HCT116 (cell line): ENCODE measurements around the gene MYH14. TPM values are rescaled to one million over a fixed set of nuclear protein-coding genes. Genes with fewer than 3 reads are reported as not detected.
"Not testable (repeated sequence)": the region's sequence is repeated elsewhere in the genome, so short reads cannot be mapped to it uniquely, and the experiment has no call there.

Experiments used
- ATAC-seq: fragments of 200-7000 bp; cut with Tn5 transposase; 2 replicates; pipeline ENCODE4 v1.9.1; 2020; ENCODE audit warnings: mild to moderate bottlenecking, moderate library complexity
- BruUV-seq: library from RNA; stranded (reverse); fragments of 400-500 nt; replicated peaks from 2 replicates; lab custom pipeline; 2021; lab: Mats Ljungman, UMichigan
- CTCF ChIA-PET: fragments of 300-600 bp; sonication (Branson Sonifier 250); formaldehyde crosslinking; loops from one replicate; lab custom pipeline; 2021; ENCODE audit warnings: antibody characterized with exemption; lab: Charles Lee
- POLR2A ChIA-PET: fragments of 300-600, 350-600 bp; sonication (Branson Sonifier 250); formaldehyde crosslinking; loops from one replicate; lab custom pipeline; 2021; ENCODE audit warnings: antibody characterized with exemption; lab: Charles Lee
- RAD21 ChIA-PET, 2 experiments: fragments of 300-600 bp; sonication (Branson Sonifier 250); formaldehyde crosslinking; loops; one replicate each; lab custom pipeline; 2023; ENCODE audit warnings: low total read pairs in 2 of 2; ENCODE audit not compliant: uncharacterized antibody in 2 of 2, unreplicated experiment in 2 of 2, low non-redundant PET in 1 of 2; lab: Charles Lee
- DNase-seq: peaks from one replicate; pipeline ENCODE4 v3.0.0-alpha.2; 2010; ENCODE audit warnings: low read depth, low spot score
- H2AFZ ChIP-seq: fragments of 200-600 bp; shearing (Covaris generic), sonication (generic); 2 replicates; pipeline ENCODE4 v1.6.1; 2017; ENCODE audit warnings: low read depth, mixed run types, mixed read lengths, antibody characterized with exemption, low read length; ENCODE audit not compliant: poor library complexity, severe bottlenecking
- H3K27ac ChIP-seq: 2 replicates; pipeline ENCODE4 v1.5.1; 2012; ENCODE audit warnings: low read depth, low read length
- H3K27me3 ChIP-seq: fragments of 200-600 bp; sonication (generic); 2 replicates; pipeline ENCODE4 v1.6.1; 2016; ENCODE audit warnings: mixed run types, low read length, mixed read lengths; ENCODE audit not compliant: insufficient read depth
- H3K36me3 ChIP-seq, 2 experiments: fragments of 200-500 bp in 1 of 2; fragments of 200-600 bp in 1 of 2; sonication (Bioruptor generic) in 1 of 2; sonication (generic) in 1 of 2; 2 replicates each; pipeline versions ENCODE4 v1.5.1 to v1.6.1; 2014 to 2016; ENCODE audit warnings: low read length in 2 of 2, inconsistent platforms in 1 of 2, mixed read lengths in 1 of 2, mixed run types in 1 of 2; ENCODE audit not compliant: insufficient read depth in 2 of 2, control insufficient read depth in 1 of 2
- H3K4me1 ChIP-seq, 2 experiments: fragments of 200-600 bp in 1 of 2; sonication (generic) in 1 of 2; 2 replicates each; pipeline versions ENCODE4 v1.5.1 to v1.6.1; 2012 to 2017; ENCODE audit warnings: low read length in 2 of 2, inconsistent platforms in 1 of 2, mild to moderate bottlenecking in 1 of 2, mixed read lengths in 1 of 2, mixed run types in 1 of 2, moderate library complexity in 1 of 2; ENCODE audit not compliant: insufficient read depth in 2 of 2, control insufficient read depth in 1 of 2
- H3K4me2 ChIP-seq: fragments of 200-600 bp; sonication (generic); 2 replicates; pipeline ENCODE4 v1.6.1; 2017; ENCODE audit warnings: mixed run types, low read length, mixed read lengths
- H3K4me3 ChIP-seq, 2 experiments: fragments of 200-600 bp in 1 of 2; sonication (generic) in 1 of 2; replicated peaks in 1 of 2; 2 replicates each; pipeline ENCODE4 v1.5.1; 2011 to 2016; ENCODE audit warnings: low read length in 2 of 2, control low read depth in 1 of 2, low read depth in 1 of 2, mild to moderate bottlenecking in 1 of 2, mixed read lengths in 1 of 2, mixed run types in 1 of 2
- H3K79me2 ChIP-seq: fragments of 200-600 bp; sonication (generic); 2 replicates; pipeline ENCODE4 v1.6.1; 2017; ENCODE audit warnings: mild to moderate bottlenecking, mixed run types, low read length, moderate library complexity, mixed read lengths; ENCODE audit not compliant: insufficient read depth
- H3K9ac ChIP-seq: fragments of 200-600 bp; sonication (generic); 2 replicates; pipeline ENCODE4 v1.6.1; 2016; ENCODE audit warnings: low read length, mixed read lengths
- H3K9me2 ChIP-seq: fragments of 200-600 bp; sonication (generic), shearing (Covaris generic); 2 replicates; pipeline ENCODE4 v1.6.1; 2017; ENCODE audit warnings: mixed run types, mild to moderate bottlenecking, moderate library complexity; ENCODE audit not compliant: insufficient read depth
- H3K9me3 ChIP-seq, 2 experiments: fragments of 200-500 bp in 1 of 2; fragments of 200-600 bp in 1 of 2; sonication (Bioruptor generic) in 1 of 2; sonication (generic) in 1 of 2; 2 replicates each; pipeline ENCODE4 v1.6.1; 2014 to 2017; ENCODE audit warnings: low read length in 2 of 2, mixed read lengths in 2 of 2, inconsistent platforms in 1 of 2, low read depth in 1 of 2, mild to moderate bottlenecking in 1 of 2, mixed run types in 1 of 2, moderate library complexity in 1 of 2; ENCODE audit not compliant: control insufficient read depth in 1 of 2, insufficient read depth in 1 of 2
- H4K20me1 ChIP-seq: fragments of 200-600 bp; sonication (generic), shearing (Covaris generic); 2 replicates; pipeline ENCODE4 v1.6.1; 2017; ENCODE audit warnings: mixed run types, mild to moderate bottlenecking, moderate library complexity; ENCODE audit not compliant: insufficient read depth
- CBX3 ChIP-seq: IDR thresholded peaks from 2 replicates; pipeline ENCODE4 v1.6.1; 2012; ENCODE audit warnings: low read depth
- CEBPB ChIP-seq: IDR thresholded peaks from 2 replicates; pipeline ENCODE4 v1.6.1; 2012; ENCODE audit warnings: low read depth
- EGR1 ChIP-seq: IDR thresholded peaks from 2 replicates; pipeline ENCODE4 v1.6.1; 2012; ENCODE audit warnings: low read depth
- ELF1 ChIP-seq: IDR thresholded peaks from 2 replicates; pipeline ENCODE4 v1.6.1; 2012; ENCODE audit warnings: low read depth, borderline replicate concordance
- EZH2phosphoT487 ChIP-seq: fragments of 200-600 bp; IDR thresholded peaks from 2 replicates; pipeline ENCODE4 v1.6.1; 2018; ENCODE audit warnings: antibody characterized with exemption, borderline replicate concordance
- FOSL1 ChIP-seq: IDR thresholded peaks from 2 replicates; pipeline ENCODE4 v1.6.1; 2012; ENCODE audit warnings: low read depth
- JUND ChIP-seq: IDR thresholded peaks from 2 replicates; pipeline ENCODE4 v1.6.1; 2012
- SP1 ChIP-seq: IDR thresholded peaks from 2 replicates; pipeline ENCODE4 v1.6.1; 2012; ENCODE audit warnings: low read depth
- SRF ChIP-seq: IDR thresholded peaks from 2 replicates; pipeline ENCODE4 v1.6.1; 2012; ENCODE audit warnings: low read depth
- YY1 ChIP-seq: IDR thresholded peaks from 2 replicates; pipeline ENCODE4 v1.6.1; 2011; ENCODE audit warnings: low read length, low read depth, moderate library complexity, mild to moderate bottlenecking; ENCODE audit not compliant: insufficient replicate concordance; ENCODE audit errors: extremely low read depth
- intact Hi-C: fragments of 100-400 bp; cut with micrococcal nuclease; formaldehyde crosslinking; loops from 2 replicates; pipeline ENCODE4 v1.10.0; 2022
- total RNA-seq: library from RNA; stranded (reverse); gene quantifications from one replicate; pipeline ENCODE4 v1.2.1, GENCODE V29; 2021; ENCODE audit not compliant: unreplicated experiment
- TF ChIP-seq, protein P1 (sequence below): IDR thresholded peaks from 2 replicates; pipeline ENCODE4 v1.6.1; 2012
- TF ChIP-seq, protein P2 (sequence below): IDR thresholded peaks from 2 replicates; pipeline ENCODE4 v1.6.1; 2011; ENCODE audit warnings: mild to moderate bottlenecking, low read length, moderate library complexity; ENCODE audit not compliant: insufficient replicate concordance; ENCODE audit errors: extremely low read depth
- TF ChIP-seq, protein P3 (sequence below): IDR thresholded peaks from 2 replicates; pipeline ENCODE4 v1.6.1; 2012; ENCODE audit warnings: low read depth

MYH14 gene
- total RNA-seq, 1 experiment from 2014 or later = 60.1 TPM

DNA sequence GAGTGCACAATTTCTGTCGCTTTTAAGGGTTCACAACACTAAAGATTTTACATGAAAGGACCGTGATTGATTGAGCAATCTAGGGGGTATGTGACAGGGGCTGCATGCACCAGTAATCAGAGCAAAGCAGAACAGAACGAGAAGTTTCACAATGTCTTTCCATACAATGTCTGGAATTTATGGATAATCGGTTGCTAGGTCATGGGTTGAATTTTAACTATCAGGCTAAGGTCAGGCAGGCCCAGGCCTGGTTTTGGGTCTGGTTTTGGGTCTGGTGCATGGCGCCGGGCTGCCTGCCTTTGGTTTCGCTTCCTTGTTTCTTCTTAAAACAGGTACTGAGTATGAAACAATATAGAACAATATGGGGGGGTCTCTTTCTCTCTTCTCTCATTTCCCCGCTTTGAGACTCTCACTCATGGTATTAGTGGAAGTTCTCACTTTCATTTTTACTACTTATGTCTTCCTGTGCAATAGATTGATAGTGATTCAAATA lies 143.7 kb downstream of the MYH14 start:
- H3K9me2 ChIP-seq, H3K27ac ChIP-seq, H2AFZ ChIP-seq, intact Hi-C loops, H3K27me3 ChIP-seq, DNase-seq, H3K9me3 ChIP-seq, H3K9ac ChIP-seq, ATAC-seq, RAD21 ChIA-PET, CTCF ChIA-PET, POLR2A ChIA-PET, BruUV-seq, H3K79me2 ChIP-seq, H4K20me1 ChIP-seq, H3K4me2 ChIP-seq, H3K36me3 ChIP-seq, H3K4me1 ChIP-seq, H3K4me3 ChIP-seq: not testable (repeated sequence)

DNA sequence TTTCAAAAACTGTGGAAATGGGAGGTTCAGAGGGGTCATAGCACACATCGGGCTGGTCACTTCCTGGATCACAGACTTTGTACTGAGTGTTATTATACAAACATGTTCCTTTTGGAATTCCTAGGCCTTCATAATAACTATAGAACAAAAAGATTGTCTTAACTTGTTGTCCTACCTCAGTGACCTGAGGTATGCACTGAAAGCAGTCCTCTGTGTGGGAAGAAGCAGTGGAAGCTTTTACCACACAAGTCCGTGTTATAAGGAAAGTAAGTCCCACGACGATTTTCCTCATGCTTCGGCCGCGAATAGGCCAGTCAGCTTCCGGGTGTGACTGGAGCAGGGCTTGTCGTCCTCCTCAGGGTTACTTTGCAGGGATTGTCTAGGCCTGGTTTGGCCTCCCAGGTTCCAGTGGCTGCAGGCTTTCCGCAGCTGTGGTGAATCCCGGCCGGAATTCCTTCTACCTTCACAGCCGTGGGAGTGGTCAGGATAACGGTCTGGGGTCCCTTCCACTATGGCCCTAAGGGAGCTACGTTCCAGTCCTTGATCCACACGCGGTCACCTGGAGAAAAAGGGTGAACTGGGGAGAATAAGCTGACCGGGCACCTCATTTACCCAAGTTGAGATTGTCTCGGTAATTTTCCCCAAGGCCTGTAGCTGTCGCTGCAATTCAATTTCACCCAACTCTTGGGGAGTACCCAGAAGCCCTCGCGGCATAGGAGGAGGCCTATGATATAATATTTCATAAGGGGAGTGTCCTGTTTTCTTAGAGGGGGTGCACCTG lies 146.0 kb downstream of the MYH14 start:
- H3K27ac ChIP-seq = no peak overlapping the region
- H3K27me3 ChIP-seq = no peaks in the 10 kb centered on the region
- no peaks in the 10 kb centered on the region; a peak in 1 of 4 replicates for H3K4me1 ChIP-seq
- no peaks in the 10 kb centered on the region for H3K79me2 ChIP-seq
- H4K20me1 ChIP-seq = no peaks in the 10 kb centered on the region
- no peaks in the 10 kb centered on the region for H3K9me2 ChIP-seq
- no peaks in the 10 kb centered on the region for H3K36me3 ChIP-seq
- POLR2A ChIA-PET = no interaction called here
- RAD21 ChIA-PET = no interaction called here
- TF ChIP-seq EZH2phosphoT487 (no peak), SP1 (no peak), EGR1 (no peak), YY1 (no peak), CBX3 (no peak), SRF (no peak), ELF1 (no peak), JUND (no peak), FOSL1 (no peak), CEBPB (no peak)
- TF ChIP-seq, protein P1, sequence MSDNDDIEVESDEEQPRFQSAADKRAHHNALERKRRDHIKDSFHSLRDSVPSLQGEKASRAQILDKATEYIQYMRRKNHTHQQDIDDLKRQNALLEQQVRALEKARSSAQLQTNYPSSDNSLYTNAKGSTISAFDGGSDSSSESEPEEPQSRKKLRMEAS = no peak
- TF ChIP-seq, protein P2, sequence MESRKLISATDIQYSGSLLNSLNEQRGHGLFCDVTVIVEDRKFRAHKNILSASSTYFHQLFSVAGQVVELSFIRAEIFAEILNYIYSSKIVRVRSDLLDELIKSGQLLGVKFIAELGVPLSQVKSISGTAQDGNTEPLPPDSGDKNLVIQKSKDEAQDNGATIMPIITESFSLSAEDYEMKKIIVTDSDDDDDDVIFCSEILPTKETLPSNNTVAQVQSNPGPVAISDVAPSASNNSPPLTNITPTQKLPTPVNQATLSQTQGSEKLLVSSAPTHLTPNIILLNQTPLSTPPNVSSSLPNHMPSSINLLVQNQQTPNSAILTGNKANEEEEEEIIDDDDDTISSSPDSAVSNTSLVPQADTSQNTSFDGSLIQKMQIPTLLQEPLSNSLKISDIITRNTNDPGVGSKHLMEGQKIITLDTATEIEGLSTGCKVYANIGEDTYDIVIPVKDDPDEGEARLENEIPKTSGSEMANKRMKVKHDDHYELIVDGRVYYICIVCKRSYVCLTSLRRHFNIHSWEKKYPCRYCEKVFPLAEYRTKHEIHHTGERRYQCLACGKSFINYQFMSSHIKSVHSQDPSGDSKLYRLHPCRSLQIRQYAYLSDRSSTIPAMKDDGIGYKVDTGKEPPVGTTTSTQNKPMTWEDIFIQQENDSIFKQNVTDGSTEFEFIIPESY = no peak
- TF ChIP-seq, protein P3, sequence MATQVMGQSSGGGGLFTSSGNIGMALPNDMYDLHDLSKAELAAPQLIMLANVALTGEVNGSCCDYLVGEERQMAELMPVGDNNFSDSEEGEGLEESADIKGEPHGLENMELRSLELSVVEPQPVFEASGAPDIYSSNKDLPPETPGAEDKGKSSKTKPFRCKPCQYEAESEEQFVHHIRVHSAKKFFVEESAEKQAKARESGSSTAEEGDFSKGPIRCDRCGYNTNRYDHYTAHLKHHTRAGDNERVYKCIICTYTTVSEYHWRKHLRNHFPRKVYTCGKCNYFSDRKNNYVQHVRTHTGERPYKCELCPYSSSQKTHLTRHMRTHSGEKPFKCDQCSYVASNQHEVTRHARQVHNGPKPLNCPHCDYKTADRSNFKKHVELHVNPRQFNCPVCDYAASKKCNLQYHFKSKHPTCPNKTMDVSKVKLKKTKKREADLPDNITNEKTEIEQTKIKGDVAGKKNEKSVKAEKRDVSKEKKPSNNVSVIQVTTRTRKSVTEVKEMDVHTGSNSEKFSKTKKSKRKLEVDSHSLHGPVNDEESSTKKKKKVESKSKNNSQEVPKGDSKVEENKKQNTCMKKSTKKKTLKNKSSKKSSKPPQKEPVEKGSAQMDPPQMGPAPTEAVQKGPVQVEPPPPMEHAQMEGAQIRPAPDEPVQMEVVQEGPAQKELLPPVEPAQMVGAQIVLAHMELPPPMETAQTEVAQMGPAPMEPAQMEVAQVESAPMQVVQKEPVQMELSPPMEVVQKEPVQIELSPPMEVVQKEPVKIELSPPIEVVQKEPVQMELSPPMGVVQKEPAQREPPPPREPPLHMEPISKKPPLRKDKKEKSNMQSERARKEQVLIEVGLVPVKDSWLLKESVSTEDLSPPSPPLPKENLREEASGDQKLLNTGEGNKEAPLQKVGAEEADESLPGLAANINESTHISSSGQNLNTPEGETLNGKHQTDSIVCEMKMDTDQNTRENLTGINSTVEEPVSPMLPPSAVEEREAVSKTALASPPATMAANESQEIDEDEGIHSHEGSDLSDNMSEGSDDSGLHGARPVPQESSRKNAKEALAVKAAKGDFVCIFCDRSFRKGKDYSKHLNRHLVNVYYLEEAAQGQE = no peak
- CTCF ChIA-PET = no interaction called here
- no TSS peak for BruUV-seq
- H3K9ac ChIP-seq = no peak overlapping the region
- H2AFZ ChIP-seq = no peak overlapping the region
- H3K4me3 ChIP-seq = no peak overlapping the region
- no peaks in the 10 kb centered on the region for H3K9me3 ChIP-seq
- ATAC-seq = 0 out of 2 replicates have a peak, but pooled peaks have one; percentile 34
- intact Hi-C loops = no loop called here
- DNase-seq = no peak
- no peak overlapping the region for H3K4me2 ChIP-seq
